GM21737 (cell line): ENCODE data around the gene HNRNPH1.

Source experiments
- ATAC-seq: cut with Tn5 transposase; IDR thresholded peaks from one replicate; pipeline ENCODE4 v1.9.1; 2021; ENCODE audit warnings: mild to moderate bottlenecking, moderate library complexity; ENCODE audit not compliant: unreplicated experiment

HNRNPH1 gene

DNA sequence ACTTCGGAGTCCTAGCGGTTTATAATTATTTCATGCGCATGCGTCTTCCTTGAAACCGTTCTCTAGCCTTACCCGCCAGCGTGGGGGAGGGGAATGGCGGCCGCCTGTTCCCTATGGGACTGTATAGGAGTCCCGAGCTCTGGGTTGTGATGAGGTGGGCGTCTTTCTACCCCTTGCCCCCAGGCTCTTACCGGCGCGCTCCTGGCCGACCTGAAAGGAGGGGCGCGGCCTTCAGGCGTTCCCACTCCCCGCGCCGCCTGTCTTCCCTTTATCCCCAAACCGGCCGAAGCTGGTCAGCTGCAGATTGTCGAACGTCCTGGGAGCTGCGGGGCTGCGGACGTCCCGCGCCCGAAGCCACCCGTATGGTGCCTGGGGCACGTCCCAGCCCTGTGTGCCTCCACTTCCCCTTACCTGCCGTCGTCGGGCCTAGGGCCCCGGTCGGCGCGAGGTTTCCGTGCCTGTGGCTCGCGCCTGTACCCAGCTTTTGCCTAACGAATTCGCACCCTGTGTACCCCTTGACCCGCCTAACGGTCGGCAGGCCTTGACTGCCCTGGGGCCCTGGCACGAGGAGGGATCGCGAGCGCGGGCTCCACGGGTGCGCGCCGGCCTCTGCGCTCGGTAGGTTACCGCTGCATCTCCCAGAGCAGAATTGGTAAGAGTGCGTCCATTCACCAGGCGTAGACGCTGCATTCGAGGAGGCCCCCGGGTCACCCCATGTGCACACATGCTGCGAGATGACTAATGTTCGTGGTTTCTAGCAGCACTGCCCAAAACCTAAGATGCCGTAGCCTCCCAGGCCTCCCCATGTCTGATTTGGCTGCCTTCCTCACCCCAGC lies 653 bp upstream of the HNRNPH1 start:
- ATAC-seq = peak; percentile 6

DNA sequence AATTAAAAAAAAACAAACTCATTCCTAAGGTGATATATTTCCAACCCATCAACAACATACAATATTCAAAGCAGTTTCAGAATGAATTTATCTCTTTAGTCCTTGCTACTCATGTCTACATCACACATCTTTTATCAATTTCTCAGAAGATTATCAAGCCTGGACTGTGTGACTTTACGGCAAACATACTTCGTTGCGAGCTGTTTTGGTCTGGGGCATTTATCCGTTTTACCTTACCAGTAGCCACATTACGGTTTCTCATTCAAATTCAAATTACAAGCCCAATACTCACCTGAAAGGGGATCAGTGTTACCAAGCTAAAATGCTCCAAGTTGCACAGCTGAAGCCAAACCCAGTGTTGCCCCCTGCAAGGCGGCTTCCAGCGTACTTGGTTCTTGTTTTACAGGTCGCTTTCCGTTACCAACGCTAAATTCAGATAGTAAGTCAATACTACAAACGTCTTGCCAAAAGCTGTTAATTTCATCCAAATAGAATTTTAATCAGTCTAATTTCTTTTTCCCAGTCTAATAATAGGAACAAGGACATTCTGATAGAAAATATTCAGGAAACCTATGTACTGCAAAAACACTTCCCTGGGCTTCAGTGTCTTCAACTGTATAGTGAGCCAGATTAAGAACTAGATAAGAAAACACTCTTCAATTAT lies 1.8 kb downstream of the HNRNPH1 start:
- ATAC-seq = no peak

DNA sequence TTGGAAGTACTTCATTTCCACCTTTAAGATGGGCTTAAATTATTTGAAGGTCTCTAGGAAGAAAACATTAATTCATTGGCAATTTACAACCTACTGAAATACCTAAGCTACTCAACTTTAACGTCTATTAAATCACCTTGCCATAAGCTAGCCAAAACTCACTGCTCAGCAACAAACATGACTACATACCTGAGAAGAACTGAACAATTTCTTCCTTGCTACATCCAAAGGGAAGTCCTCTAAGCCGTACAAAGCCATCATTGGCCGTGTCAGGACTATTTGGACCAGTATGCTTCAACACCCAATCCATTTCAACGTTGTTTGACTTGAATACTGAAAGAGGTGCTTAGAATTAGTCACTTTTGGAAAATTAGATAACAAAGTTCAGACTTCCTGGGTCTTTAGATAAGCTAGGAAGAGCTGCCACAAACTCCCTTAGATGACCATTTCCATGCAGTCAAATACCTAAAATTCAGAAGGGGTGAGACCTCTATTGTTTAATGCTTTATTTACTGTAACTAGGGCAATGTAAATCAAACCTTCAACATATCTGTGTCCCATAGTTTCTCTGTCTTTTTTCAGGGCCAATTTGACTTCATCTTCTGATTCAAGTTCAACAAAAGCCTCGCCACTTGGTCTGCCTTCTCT lies 2.6 kb downstream of the HNRNPH1 start:
- ATAC-seq = no peak

DNA sequence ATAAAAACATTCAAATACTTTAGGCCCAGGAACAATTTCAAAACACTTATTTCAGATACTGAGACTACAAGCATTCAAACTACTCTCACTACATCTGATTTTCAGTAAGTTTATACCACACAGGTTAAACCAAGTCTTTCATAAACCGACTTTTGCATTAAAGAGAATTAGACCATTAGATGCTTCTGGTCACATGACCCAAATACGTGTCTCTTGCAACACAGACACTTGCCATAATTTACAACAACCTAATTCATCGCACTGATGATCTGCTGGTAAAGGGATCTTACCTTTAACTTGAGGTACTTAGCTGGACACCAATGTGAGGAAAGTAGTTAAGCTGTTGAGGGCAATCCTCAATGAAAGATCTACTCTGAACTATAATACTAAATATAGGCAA lies 3.2 kb downstream of the HNRNPH1 start:
- ATAC-seq = no peak

DNA sequence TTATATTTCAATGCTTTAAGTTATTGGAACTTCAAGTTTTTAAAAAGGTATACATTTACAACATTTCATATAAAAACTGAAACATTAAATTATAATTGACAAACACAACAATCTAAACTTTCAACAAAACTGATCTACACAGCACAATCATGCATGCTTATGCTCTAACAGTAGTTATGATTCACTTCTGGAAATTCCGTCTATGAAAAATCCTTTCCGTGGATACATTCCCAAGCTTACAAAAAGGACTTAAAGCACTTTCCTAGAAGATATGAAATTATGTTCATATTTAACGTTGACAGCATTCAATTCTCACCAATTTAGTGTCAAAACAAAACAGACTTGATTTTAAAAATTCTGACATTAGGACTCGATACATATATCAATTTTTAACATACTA lies 3.7 kb downstream of the HNRNPH1 start:
- no peak for ATAC-seq

DNA sequence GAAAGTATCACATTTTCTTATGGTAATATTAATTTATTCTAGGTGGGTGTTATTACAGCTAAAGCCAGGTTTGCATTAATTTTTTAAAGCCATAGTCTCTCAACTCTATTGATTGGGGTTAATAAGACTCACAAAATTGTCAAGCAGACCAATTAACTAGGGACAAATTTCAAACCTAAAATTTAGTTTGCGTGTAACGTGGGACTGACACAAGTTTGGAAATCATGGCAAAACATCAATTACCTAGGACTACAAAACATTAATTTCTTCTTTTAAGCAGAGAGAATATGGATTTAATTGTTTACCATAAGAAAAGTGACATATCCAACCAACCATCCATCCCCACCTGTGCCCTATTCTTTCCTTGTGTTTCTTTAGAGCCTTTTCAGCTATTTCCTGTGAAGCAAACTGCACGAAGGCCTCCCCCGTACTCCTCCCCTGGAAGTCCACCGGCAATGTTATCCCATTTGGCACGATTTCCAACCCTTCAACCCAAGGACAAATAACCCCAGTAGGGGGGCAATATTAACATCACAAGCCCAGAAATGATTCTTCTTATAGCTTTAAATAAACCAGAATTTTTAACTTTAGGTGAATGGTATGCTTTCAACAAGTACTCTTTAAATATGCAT lies 4.4 kb downstream of the HNRNPH1 start:
- ATAC-seq = no peak

GRCh38 chr5:179617930-179618329 lies 5.5 kb downstream of the HNRNPH1 start:
- ATAC-seq = no peak

DNA sequence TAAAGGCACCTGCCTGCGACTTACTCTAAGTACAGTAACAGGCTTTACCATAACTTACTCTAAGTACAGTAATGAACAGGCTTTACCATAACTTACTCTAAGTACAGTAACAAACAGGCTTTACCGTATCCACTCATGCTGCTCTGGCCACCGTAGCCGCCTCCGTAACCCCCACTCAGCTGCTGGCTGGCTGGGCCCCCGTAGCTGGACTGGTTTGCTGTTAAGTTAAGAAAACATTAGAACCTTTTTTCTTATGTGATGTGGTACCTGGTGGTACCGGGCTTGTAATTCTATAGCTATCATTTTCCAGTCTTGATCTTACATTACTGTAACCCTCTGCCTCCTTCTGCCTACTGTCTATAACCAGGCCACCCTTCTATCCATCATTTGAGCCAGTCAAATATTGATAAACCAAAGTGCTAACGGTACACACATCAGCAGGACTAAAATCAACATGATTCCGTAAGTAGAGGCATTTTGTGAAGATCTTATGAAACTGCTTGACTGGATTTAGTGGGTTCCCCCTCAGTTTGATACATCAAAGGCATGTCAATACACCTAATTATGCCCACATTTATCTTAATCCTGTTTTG lies 7.4 kb downstream of the HNRNPH1 start:
- ATAC-seq = no peak

GRCh38 chr5:179615203-179615602 lies 8.3 kb downstream of the HNRNPH1 start:
- ATAC-seq = no peak

DNA sequence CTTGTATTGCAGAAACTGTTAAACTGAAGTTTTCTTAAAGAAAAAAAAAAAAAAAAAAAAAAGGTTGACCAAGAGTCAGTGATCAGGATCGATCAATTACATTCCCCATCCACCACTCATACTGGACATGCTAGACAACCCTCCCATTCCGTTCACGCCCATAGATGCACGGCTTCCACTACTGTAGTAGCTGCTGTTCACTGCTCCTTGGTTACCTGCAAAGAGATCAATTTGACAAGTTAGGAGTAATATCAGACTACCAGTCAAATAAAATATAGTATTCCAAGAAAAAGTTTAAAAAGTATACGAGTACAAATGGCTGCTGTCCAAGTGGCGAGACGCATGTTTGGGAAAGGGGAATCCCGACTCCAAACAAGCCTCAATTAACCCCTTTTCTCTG lies 8.7 kb downstream of the HNRNPH1 start:
- ATAC-seq = no peak

DNA sequence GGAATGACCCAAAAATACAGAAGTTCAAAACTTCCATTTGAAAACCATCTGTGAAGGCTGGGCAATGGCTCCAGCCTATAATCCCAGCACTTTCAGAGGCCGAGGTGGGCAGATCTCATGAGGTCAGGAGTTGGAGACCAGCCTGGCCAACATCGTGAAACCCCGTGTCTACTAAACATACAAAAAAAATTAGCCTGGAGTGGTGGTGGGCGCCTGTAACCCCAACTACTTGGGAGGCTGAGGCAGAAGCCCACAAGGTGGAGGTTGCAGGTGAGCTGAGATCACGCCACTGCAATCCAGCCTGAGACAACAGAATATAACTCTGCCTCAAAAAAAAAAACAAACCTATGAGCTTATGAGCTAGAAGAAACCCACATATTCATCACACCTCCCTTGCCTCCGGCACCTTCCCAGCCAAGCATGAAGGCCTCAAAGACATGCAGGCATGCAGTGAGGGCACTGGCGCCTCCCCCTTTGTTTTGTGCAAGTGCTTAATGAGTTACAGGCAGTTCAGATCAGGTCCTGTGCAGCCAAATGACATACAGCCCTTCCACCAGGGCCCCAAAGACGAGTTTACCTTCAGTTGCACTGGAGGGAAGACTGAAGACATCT lies 9.9 kb downstream of the HNRNPH1 start:
- ATAC-seq = no peak

GRCh38 chr5:179612577-179613459 lies 10.7 kb downstream of the HNRNPH1 start:
- no peak for ATAC-seq

GRCh38 chr5:179610903-179611265 lies 12.6 kb downstream of the HNRNPH1 start:
- ATAC-seq = no peak

- ATAC-seq = no peak
Observed at GRCh38 chr5:179610109-179610902, 13.2 kb downstream of the HNRNPH1 start.

DNA sequence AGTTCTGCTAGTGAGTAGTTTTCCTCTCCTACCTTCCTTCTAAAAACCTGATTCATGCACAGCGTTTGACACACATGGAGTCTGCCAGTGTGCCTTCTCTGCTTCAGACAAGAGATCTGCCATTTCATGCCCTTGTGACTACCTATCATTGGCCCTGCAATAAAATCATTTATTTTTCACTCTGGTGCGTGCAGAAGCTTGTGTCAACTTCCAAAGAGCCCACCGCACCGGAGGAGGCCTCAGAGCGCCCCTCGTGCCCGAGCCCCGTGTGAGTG lies 13.7 kb downstream of the HNRNPH1 start:
- no peak for ATAC-seq

GRCh38 chr5:179608131-179608581 lies 15.3 kb downstream of the HNRNPH1 start:
- no peak for ATAC-seq

DNA sequence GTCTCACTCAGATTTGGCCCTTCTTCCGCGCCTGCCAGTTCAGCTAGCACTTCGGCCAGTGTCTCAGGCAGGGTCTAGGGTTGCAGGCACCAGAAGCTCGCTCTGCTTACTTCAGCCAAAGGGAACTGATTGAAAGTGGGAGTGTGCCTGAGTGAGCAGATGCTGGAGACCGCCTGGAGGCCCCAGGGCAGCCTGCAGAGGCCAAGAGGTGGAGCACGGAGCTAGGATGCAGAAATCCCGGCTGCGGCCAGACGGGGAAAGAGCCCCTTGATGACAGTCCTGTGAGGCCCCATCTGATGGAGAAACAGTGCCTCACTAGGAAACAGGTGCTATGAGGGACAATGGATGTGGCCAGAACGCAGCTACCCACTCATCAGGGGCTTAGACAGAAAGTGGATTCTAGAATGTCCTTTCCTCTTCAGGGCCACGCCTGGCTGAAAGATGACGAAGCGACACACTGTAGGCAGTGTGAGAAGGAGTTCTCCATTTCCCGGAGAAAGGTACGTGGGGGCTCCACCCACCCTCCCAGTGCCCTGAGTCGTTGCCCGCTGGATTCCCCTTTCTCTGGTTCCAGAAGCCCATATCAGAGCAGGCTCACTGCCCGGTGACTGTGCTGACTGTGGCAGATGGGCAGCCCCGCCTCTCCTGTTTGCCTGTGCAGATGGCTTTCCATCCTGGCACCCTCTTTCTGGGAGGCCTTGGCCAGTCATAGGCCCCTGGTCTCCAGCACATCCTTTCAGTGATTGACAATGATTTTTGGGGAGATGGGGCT lies 16.1 kb downstream of the HNRNPH1 start:
- ATAC-seq = no peak

GRCh38 chr5:179606910-179607159 lies 16.6 kb downstream of the HNRNPH1 start:
- ATAC-seq = no peak
